BLaER1 (cell line): Measurements from ENCODE around the gene HEPACAM.

Source experiments
- H3K27ac ChIP-seq: shearing (Covaris generic); formaldehyde crosslinking; 2 replicates; pipeline ENCODE4 v1.8.1; 2022
- H3K27me3 ChIP-seq: shearing (Covaris generic); formaldehyde crosslinking; 2 replicates; pipeline ENCODE4 v1.8.1; 2022
- H3K36me3 ChIP-seq: shearing (Covaris generic); formaldehyde crosslinking; 2 replicates; pipeline ENCODE4 v1.8.1; 2022
- H3K4me1 ChIP-seq: shearing (Covaris generic); formaldehyde crosslinking; 2 replicates; pipeline ENCODE4 v1.8.1; 2022
- H3K4me2 ChIP-seq: shearing (Covaris generic); formaldehyde crosslinking; 2 replicates; pipeline ENCODE4 v1.8.1; 2022
- H3K4me3 ChIP-seq: shearing (Covaris generic); formaldehyde crosslinking; 2 replicates; pipeline ENCODE4 v1.8.1; 2022
- H3K9ac ChIP-seq: shearing (Covaris generic); formaldehyde crosslinking; 2 replicates; pipeline ENCODE4 v1.8.1; 2022
- H3K9me3 ChIP-seq: shearing (Covaris generic); formaldehyde crosslinking; 2 replicates; pipeline ENCODE4 v1.8.1; 2022
- H4K20me1 ChIP-seq: shearing (Covaris generic); formaldehyde crosslinking; 2 replicates; pipeline ENCODE4 v1.8.1; 2022
- Cebpa-rat ChIP-seq: shearing (Covaris generic); IDR thresholded peaks from 2 replicates; pipeline ENCODE4 v1.8.1; 2022

HEPACAM gene

GRCh38 chr11:124943254-124943616 lies 7.4 kb upstream of the HEPACAM start:
- no peaks in the 10 kb centered on the region for H3K36me3 ChIP-seq
- H3K4me1 ChIP-seq, result no peaks in the 10 kb centered on the region
- no peak for TF ChIP-seq Cebpa-rat
- no peak overlapping the region for H3K4me3 ChIP-seq
- no peaks in the 10 kb centered on the region for H3K27me3 ChIP-seq
- H3K9me3 ChIP-seq, result no peaks in the 10 kb centered on the region
- no peak overlapping the region for H3K4me2 ChIP-seq
- no peak overlapping the region for H3K27ac ChIP-seq
- H4K20me1 ChIP-seq, result no peaks in the 10 kb centered on the region
- H3K9ac ChIP-seq, result no peak overlapping the region

- no peaks in the 10 kb centered on the region for H3K4me1 ChIP-seq
- no peaks in the 10 kb centered on the region for H4K20me1 ChIP-seq
- TF ChIP-seq Cebpa-rat, result no peak
- H3K9me3 ChIP-seq, result no peaks in the 10 kb centered on the region
- H3K27me3 ChIP-seq, result no peaks in the 10 kb centered on the region
- H3K4me3 ChIP-seq, result no peak overlapping the region
- no peak overlapping the region for H3K27ac ChIP-seq
- H3K4me2 ChIP-seq, result no peak overlapping the region
- no peak overlapping the region for H3K9ac ChIP-seq
- H3K36me3 ChIP-seq, result no peaks in the 10 kb centered on the region
These were observed 6.8 kb upstream of the HEPACAM start for GRCh38 chr11:124942466-124943253.

- Histone ChIP-seq H3K9me3 (no peaks in the 10 kb centered on the region), H3K36me3 (no peaks in the 10 kb centered on the region), H3K4me3 (no peak overlapping the region), H3K27me3 (no peaks in the 10 kb centered on the region), H3K27ac (no peak overlapping the region), H3K9ac (no peak overlapping the region), H4K20me1 (no peaks in the 10 kb centered on the region), H3K4me2 (no peak overlapping the region), H3K4me1 (no peaks in the 10 kb centered on the region)
- TF ChIP-seq Cebpa-rat, result no peak
These were observed 5.9 kb upstream of the HEPACAM start for GRCh38 chr11:124941703-124942102.

- Histone ChIP-seq H3K9me3 (no peaks in the 10 kb centered on the region), H3K4me1 (no peaks in the 10 kb centered on the region), H3K27me3 (no peaks in the 10 kb centered on the region), H4K20me1 (no peaks in the 10 kb centered on the region), H3K4me3 (no peak overlapping the region), H3K9ac (no peak overlapping the region), H3K27ac (no peak overlapping the region), H3K36me3 (no peaks in the 10 kb centered on the region), H3K4me2 (no peak overlapping the region)
- TF ChIP-seq Cebpa-rat, result no peak
These were observed 3.1 kb upstream of the HEPACAM start for GRCh38 chr11:124938970-124939369.

GRCh38 chr11:124938206-124938765 lies 2.4 kb upstream of the HEPACAM start:
- H3K36me3 ChIP-seq, result no peaks in the 10 kb centered on the region
- no peaks in the 10 kb centered on the region for H3K4me1 ChIP-seq
- H4K20me1 ChIP-seq, result no peaks in the 10 kb centered on the region
- H3K27me3 ChIP-seq, result no peaks in the 10 kb centered on the region
- no peaks in the 10 kb centered on the region for H3K9me3 ChIP-seq
- H3K9ac ChIP-seq, result no peak overlapping the region
- H3K4me3 ChIP-seq, result no peak overlapping the region
- no peak for TF ChIP-seq Cebpa-rat
- no peak overlapping the region for H3K4me2 ChIP-seq
- no peak overlapping the region for H3K27ac ChIP-seq

GRCh38 chr11:124937336-124937935 lies 1.6 kb upstream of the HEPACAM start:
- TF ChIP-seq Cebpa-rat, result no peak
- no peaks in the 10 kb centered on the region for H4K20me1 ChIP-seq
- no peak overlapping the region for H3K4me3 ChIP-seq
- H3K27ac ChIP-seq, result no peak overlapping the region
- no peaks in the 10 kb centered on the region for H3K27me3 ChIP-seq
- H3K4me2 ChIP-seq, result no peak overlapping the region
- H3K36me3 ChIP-seq, result no peaks in the 10 kb centered on the region
- no peaks in the 10 kb centered on the region for H3K4me1 ChIP-seq
- H3K9me3 ChIP-seq, result no peaks in the 10 kb centered on the region
- no peak overlapping the region for H3K9ac ChIP-seq

- H3K27ac ChIP-seq, result no peak overlapping the region
- no peak for TF ChIP-seq Cebpa-rat
- H3K36me3 ChIP-seq, result no peaks in the 10 kb centered on the region
These were observed 842 bp downstream of the HEPACAM start for GRCh38 chr11:124934862-124935547.

GRCh38 chr11:124930799-124931198 lies 5.0 kb downstream of the HEPACAM start:
- Histone ChIP-seq H3K27ac (no peak overlapping the region), H3K4me2 (no peak overlapping the region), H3K4me1 (no peaks in the 10 kb centered on the region), H3K27me3 (no peaks in the 10 kb centered on the region), H4K20me1 (no peaks in the 10 kb centered on the region), H3K9ac (no peak overlapping the region), H3K36me3 (no peaks in the 10 kb centered on the region), H3K4me3 (no peak overlapping the region), H3K9me3 (no peaks in the 10 kb centered on the region)
- TF ChIP-seq Cebpa-rat, result no peak

More at GRCh38 chr11:124934862-124935547, 842 bp downstream of the HEPACAM start:
- H3K4me1 ChIP-seq, result no peaks in the 10 kb centered on the region
- H3K4me3 ChIP-seq, result no peak overlapping the region
- no peaks in the 10 kb centered on the region for H4K20me1 ChIP-seq
- H3K9me3 ChIP-seq, result no peaks in the 10 kb centered on the region
- no peaks in the 10 kb centered on the region for H3K27me3 ChIP-seq
- H3K9ac ChIP-seq, result no peak overlapping the region
- H3K4me2 ChIP-seq, result no peak overlapping the region

- Histone ChIP-seq H3K27ac (no peak overlapping the region), H3K9me3 (no peaks in the 10 kb centered on the region)
These were observed 6.7 kb downstream of the HEPACAM start for GRCh38 chr11:124928942-124929665.

More at GRCh38 chr11:124928942-124929665, 6.7 kb downstream of the HEPACAM start:
- Histone ChIP-seq H3K4me1 (no peaks in the 10 kb centered on the region), H3K36me3 (no peaks in the 10 kb centered on the region), H4K20me1 (no peaks in the 10 kb centered on the region), H3K4me3 (no peak overlapping the region), H3K4me2 (no peak overlapping the region), H3K27me3 (no peaks in the 10 kb centered on the region; the same call in 1 of the 2 replicates), H3K9ac (no peak overlapping the region)
- TF ChIP-seq Cebpa-rat, result no peak
